H1 (cell line): ENCODE results near the gene RPL37A. TPM values are rescaled to one million over a fixed set of nuclear protein-coding genes. Genes with fewer than 3 reads are reported as not detected.
"Not testable (repeated sequence)": the region's sequence is repeated elsewhere in the genome, so short reads cannot be mapped to it uniquely, and the experiment has no call there.

Source experiments
- CTCF ChIA-PET: fragments of 300-600 bp; sonication (Branson Sonifier 250); formaldehyde crosslinking; loops from one replicate; lab custom pipeline; 2021; ENCODE audit not compliant: partially characterized antibody; lab: Charles Lee
- POLR2A ChIA-PET: fragments of 300-600 bp; sonication (Branson Sonifier 250); formaldehyde crosslinking; loops from one replicate; lab custom pipeline; 2021; ENCODE audit warnings: inconsistent platforms; ENCODE audit not compliant: partially characterized antibody; lab: Charles Lee
- DNase-seq, 2 experiments: peaks; one replicate each; pipeline versions ENCODE4 v3.0.0 to v3.0.0-alpha.2; 2010 to 2022; ENCODE audit warnings: low spot score in 2 of 2, low read depth in 1 of 2, mixed read lengths in 1 of 2
- FAIRE-seq: peaks from 2 replicates; lab custom pipeline; 2011; peaks lifted over from hg19 to GRCh38; lab: Jason Lieb, UNC
- H2AFZ ChIP-seq: 2 replicates; pipeline ENCODE4 v1.8.1; 2012; ENCODE audit warnings: low read length, inconsistent platforms
- H2AK5ac ChIP-seq: 2 replicates; pipeline ENCODE4 v1.6.1; 2013; ENCODE audit warnings: low read depth, low read length
- H2BK120ac ChIP-seq: replicated peaks from 2 replicates; pipeline ENCODE3; 2013; ENCODE audit warnings: low read depth, low read length, inconsistent platforms
- H2BK12ac ChIP-seq: 2 replicates; pipeline ENCODE4 v1.6.1; 2013; ENCODE audit warnings: low read depth, low read length
- H2BK15ac ChIP-seq: 2 replicates; pipeline ENCODE4 v1.6.1; 2013; ENCODE audit warnings: low read length
- H2BK20ac ChIP-seq: 2 replicates; pipeline ENCODE4 v1.6.1; 2013; ENCODE audit warnings: low read length
- H2BK5ac ChIP-seq: 2 replicates; pipeline ENCODE4 v1.6.1; 2013; ENCODE audit warnings: low read depth, low read length
- H3K14ac ChIP-seq: 2 replicates; pipeline ENCODE4 v1.6.1; 2013; ENCODE audit warnings: inconsistent platforms; ENCODE audit not compliant: insufficient read length
- H3K18ac ChIP-seq: 2 replicates; pipeline ENCODE4 v1.6.1; 2013; ENCODE audit warnings: low read length; ENCODE audit errors: extremely low read depth
- H3K23ac ChIP-seq: 2 replicates; pipeline ENCODE4 v1.6.1; 2013; ENCODE audit warnings: inconsistent platforms; ENCODE audit not compliant: insufficient read length
- H3K23me2 ChIP-seq: 2 replicates; pipeline ENCODE4 v1.6.1; 2013; ENCODE audit warnings: low read depth, low read length
- H3K27ac ChIP-seq: 2 replicates; pipeline ENCODE4 v1.6.1; 2011; ENCODE audit warnings: low read depth, low read length, inconsistent platforms
- H3K27me3 ChIP-seq, 4 experiments: replicated peaks in 1 of 4; 1 replicate in 1 of 4; 2 replicates in 3 of 4; pipeline versions ENCODE4 v1.6.1 to v1.8.1; 2011 to 2013; ENCODE audit warnings: low read length in 3 of 4, mild to moderate bottlenecking in 3 of 4, inconsistent platforms in 2 of 4, mixed read lengths in 2 of 4, moderate library complexity in 1 of 4; ENCODE audit not compliant: control insufficient read depth in 3 of 4, insufficient read depth in 3 of 4; ENCODE audit errors: extremely low read depth in 1 of 4
- H3K36me3 ChIP-seq, 4 experiments: 2 replicates each; pipeline versions ENCODE4 v1.6.1 to v1.8.1; 2011 to 2013; ENCODE audit warnings: mild to moderate bottlenecking in 4 of 4, low read length in 3 of 4, moderate library complexity in 2 of 4, control low read depth in 1 of 4, inconsistent platforms in 1 of 4; ENCODE audit not compliant: insufficient read depth in 4 of 4, control insufficient read depth in 2 of 4
- H3K4ac ChIP-seq: replicated peaks from 2 replicates; pipeline ENCODE3; 2013; ENCODE audit warnings: low read length, low read depth, mixed read lengths, inconsistent platforms; ENCODE audit not compliant: insufficient read length
- H3K4me1 ChIP-seq, 4 experiments: replicated peaks in 1 of 4; 1 replicate in 1 of 4; 2 replicates in 3 of 4; pipeline versions ENCODE4 v1.6.1 to v1.8.1; 2011 to 2013; ENCODE audit warnings: low read length in 3 of 4, inconsistent platforms in 2 of 4, mixed read lengths in 1 of 4; ENCODE audit not compliant: insufficient read depth in 4 of 4, control insufficient read depth in 3 of 4
- H3K4me2 ChIP-seq, 2 experiments: 2 replicates each; pipeline versions ENCODE4 v1.6.1 to v1.8.1; 2011 to 2013; ENCODE audit warnings: low read depth in 2 of 2, low read length in 2 of 2, control low read depth in 1 of 2, inconsistent platforms in 1 of 2, mild to moderate bottlenecking in 1 of 2; ENCODE audit not compliant: insufficient read depth in 1 of 2
- H3K4me3 ChIP-seq, 4 experiments: fragments of 200-600, 300-600 bp in 1 of 4; sonication (generic), shearing (Covaris generic), sonication (Bioruptor Twin) in 1 of 4; 2 replicates each; pipeline versions ENCODE4 v1.5.1 to v1.8.1; 2011 to 2016; ENCODE audit warnings: low read length in 4 of 4, low read depth in 3 of 4, control low read depth in 2 of 4, inconsistent platforms in 2 of 4, mild to moderate bottlenecking in 2 of 4, mixed read lengths in 1 of 4, moderate library complexity in 1 of 4; ENCODE audit not compliant: insufficient read depth in 2 of 4; ENCODE audit errors: extremely low read depth in 1 of 4
- H3K56ac ChIP-seq: replicated peaks from 2 replicates; pipeline ENCODE3; 2013; ENCODE audit warnings: low read depth, mild to moderate bottlenecking, mixed read lengths, low read length, inconsistent platforms; ENCODE audit not compliant: insufficient read length
- H3K79me1 ChIP-seq: 2 replicates; pipeline ENCODE4 v1.6.1; 2013; ENCODE audit warnings: low read depth, low read length, control low read depth
- H3K79me2 ChIP-seq, 2 experiments: 2 replicates each; pipeline versions ENCODE4 v1.6.1 to v1.8.1; 2012 to 2013; ENCODE audit warnings: low read length in 2 of 2, mild to moderate bottlenecking in 2 of 2, inconsistent platforms in 1 of 2; ENCODE audit not compliant: insufficient read depth in 2 of 2, control insufficient read depth in 1 of 2
- H3K9ac ChIP-seq, 4 experiments: replicated peaks in 1 of 4; 1 replicate in 1 of 4; 2 replicates in 3 of 4; pipeline versions ENCODE4 v1.6.1 to v1.8.1; 2011 to 2013; ENCODE audit warnings: low read depth in 3 of 4, low read length in 3 of 4, control low read depth in 2 of 4, mild to moderate bottlenecking in 2 of 4, moderate library complexity in 2 of 4, inconsistent platforms in 1 of 4; ENCODE audit errors: extremely low read depth in 1 of 4
- H3K9me3 ChIP-seq, 2 experiments: 2 replicates each; pipeline versions ENCODE4 v1.6.1 to v1.8.1; 2012 to 2013; ENCODE audit warnings: mild to moderate bottlenecking in 2 of 2, moderate library complexity in 2 of 2, control low read depth in 1 of 2, inconsistent platforms in 1 of 2, low read depth in 1 of 2, low read length in 1 of 2, mixed read lengths in 1 of 2; ENCODE audit not compliant: insufficient read depth in 2 of 2
- H4K20me1 ChIP-seq, 2 experiments: replicated peaks in 1 of 2; 2 replicates each; pipeline versions ENCODE3 to v1.8.1; 2011 to 2013; ENCODE audit warnings: inconsistent platforms in 2 of 2, low read length in 2 of 2, mild to moderate bottlenecking in 1 of 2; ENCODE audit not compliant: insufficient read depth in 2 of 2, control insufficient read depth in 1 of 2
- H4K5ac ChIP-seq: 2 replicates; pipeline ENCODE4 v1.6.1; 2013; ENCODE audit warnings: low read length, low read depth, mixed read lengths, inconsistent platforms; ENCODE audit not compliant: insufficient read length
- H4K8ac ChIP-seq: 2 replicates; pipeline ENCODE4 v1.8.0; 2013; ENCODE audit warnings: mild to moderate bottlenecking, moderate library complexity, low read length, inconsistent platforms; ENCODE audit not compliant: insufficient read depth; ENCODE audit errors: extremely low read depth
- H4K91ac ChIP-seq: replicated peaks from 2 replicates; pipeline ENCODE3; 2013; ENCODE audit warnings: low read length, mixed read lengths, inconsistent platforms; ENCODE audit not compliant: insufficient read length
- WGBS, 2 experiments: shearing (Covaris generic) in 1 of 2; methylation state at CpG; one replicate each; pipeline versions ENCODE4 v1.1.6 to v1.1.7; 2013 to 2015; ENCODE audit warnings: low lambda C conversion rate in 2 of 2, mixed read lengths in 2 of 2, inconsistent platforms in 1 of 2, low coverage in 1 of 2, missing lambda C conversion rate in 1 of 2; ENCODE audit not compliant: insufficient replicate concordance in 2 of 2, insufficient coverage in 1 of 2, insufficient read length in 1 of 2; ENCODE audit errors: extremely low coverage in 1 of 2, missing lambda C conversion rate in 1 of 2; 5-methylcytosine and 5-hydroxymethylcytosine counted together
- polyA plus RNA-seq, 7 experiments: library from polyadenylated mRNA; depleted of rRNA in 3 of 7; stranded (reverse) in 5 of 7; unstranded in 2 of 7; fragments of >200 nt in 5 of 7; fragments of 200-250 nt in 2 of 7; gene quantifications; 1 replicate in 5 of 7; 2 replicates in 1 of 7; 4 replicates in 1 of 7; pipeline versions ENCODE4 v1.2.1 to v1.2.3, GENCODE V29; 2011 to 2013; ENCODE audit warnings: missing spikeins in 2 of 7, mixed read lengths in 2 of 7
- total RNA-seq: library from RNA; stranded (reverse); fragmentation: NEBNext Ultra II Directional; extraction: Animal tissue kit (Norgen Biotek cat#: 25700); gene quantifications from 2 replicates; pipeline ENCODE4 v1.2.1, GENCODE V29; 2021

RPL37A gene
- total and polyA plus RNA-seq, 2 of the 8 experiments (the other 6 are each of a cell fraction or from before 2014, with no cell fraction given) = 1,737 to 3,180 TPM

DNA sequence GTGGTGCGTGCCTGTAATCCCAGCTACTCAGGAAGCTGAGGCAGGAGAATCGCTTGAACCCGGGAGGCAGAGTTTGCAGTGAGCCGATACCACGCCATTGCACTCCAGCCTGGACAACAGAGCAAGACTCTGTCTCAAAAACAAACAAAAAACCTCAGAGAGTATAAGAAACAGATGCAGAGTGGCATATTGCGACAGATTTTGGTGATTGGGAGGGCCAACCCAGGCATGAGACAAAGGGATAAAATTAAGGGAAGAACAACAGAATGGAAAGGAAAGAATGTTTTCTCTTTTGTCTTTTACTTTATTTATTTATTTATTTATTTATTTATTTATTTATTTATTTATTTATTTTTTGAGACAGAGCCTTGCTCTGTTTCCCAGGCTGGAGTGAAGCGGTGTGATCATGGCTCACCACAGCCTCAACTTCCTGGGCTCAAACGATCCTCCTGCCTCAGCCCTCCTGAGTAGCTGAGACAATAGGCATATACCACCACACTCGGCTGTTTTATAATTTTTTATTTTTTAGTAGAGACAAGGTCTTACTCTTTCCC lies 20.0 kb downstream of the RPL37A start:
- not testable (repeated sequence) for H3K4ac ChIP-seq, H3K79me1 ChIP-seq, DNase-seq, H3K4me2 ChIP-seq, H3K27me3 ChIP-seq, H3K9me3 ChIP-seq, H3K4me3 ChIP-seq, H2AK5ac ChIP-seq, FAIRE-seq, H3K4me1 ChIP-seq, H3K14ac ChIP-seq, H3K23ac ChIP-seq, H4K91ac ChIP-seq, H2BK120ac ChIP-seq, H3K23me2 ChIP-seq, H2BK5ac ChIP-seq, H4K8ac ChIP-seq, H3K56ac ChIP-seq, H4K5ac ChIP-seq, H3K36me3 ChIP-seq, H2BK20ac ChIP-seq, H2AFZ ChIP-seq, H4K20me1 ChIP-seq, H3K9ac ChIP-seq, H3K27ac ChIP-seq, H3K18ac ChIP-seq, H2BK15ac ChIP-seq, H2BK12ac ChIP-seq, H3K79me2 ChIP-seq
- POLR2A ChIA-PET = interaction anchor here (0.6 to 2.3 kb wide), 8 partner anchors 12 to 148 kb away, joined by 3 to 8 read pairs (median 4); partner anchors contain the start of gene RPL37A
- WGBS, 2 experiments = 90% methylated on average over 9 of the region's 9 CpGs; no CpG with 5 or more reads in 1 of the 2 experiments
- CTCF ChIA-PET = interaction anchor here (0.7 to 12.8 kb wide), 47 partner anchors 8 to 1195 kb away, joined by 3 to 493 read pairs (median 6); partner anchors contain the start of genes IGFBP2 and MARCHF4
